SU-DHL-6 (cell line): Measurements from ENCODE around the gene PPM1M.
A peak's percentile ranks its signal among the peaks of the same experiment; 100 is the strongest.
"Not testable (repeated sequence)": the region's sequence is repeated elsewhere in the genome, so short reads cannot be mapped to it uniquely, and the experiment has no call there.

Experiments
- H2AFZ ChIP-seq: fragments of 200-600 bp; sonication (generic); 2 replicates; pipeline ENCODE4 v1.6.1; 2014; ENCODE audit warnings: low read depth, mild to moderate bottlenecking, moderate library complexity, mixed read lengths, antibody characterized with exemption, low read length; ENCODE audit not compliant: severe bottlenecking
- H3F3A ChIP-seq: fragments of 200-600 bp; shearing (Covaris generic); 2 replicates; pipeline ENCODE4 v1.6.0; 2016; ENCODE audit warnings: antibody characterized with exemption, mild to moderate bottlenecking; ENCODE audit not compliant: insufficient read depth
- H3K27ac ChIP-seq: fragments of 200-600 bp; sonication (generic); 2 replicates; pipeline ENCODE4 v1.5.1; 2016; ENCODE audit warnings: low read depth, mild to moderate bottlenecking, low read length, moderate library complexity, mixed read lengths
- H3K27me3 ChIP-seq: fragments of 200-600 bp; sonication (generic), shearing (Covaris generic); 2 replicates; pipeline ENCODE4 v1.6.0; 2014; ENCODE audit warnings: mild to moderate bottlenecking, low read length
- H3K36me3 ChIP-seq: fragments of 200-600 bp; sonication (generic); 2 replicates; pipeline ENCODE4 v1.6.1; 2014; ENCODE audit warnings: mild to moderate bottlenecking, low read length, mixed read lengths
- H3K4me2 ChIP-seq: fragments of 300-600, 200-600 bp; shearing (Covaris generic), sonication (generic); 2 replicates; pipeline ENCODE4 v1.6.0; 2014; ENCODE audit warnings: low read length, low read depth, mild to moderate bottlenecking; ENCODE audit not compliant: poor library complexity, severe bottlenecking
- H3K4me3 ChIP-seq: fragments of 200-600 bp; sonication (generic); 2 replicates; pipeline ENCODE4 v1.5.1; 2014; ENCODE audit warnings: antibody characterized with exemption, low read length, mild to moderate bottlenecking, mixed read lengths; ENCODE audit not compliant: insufficient read depth, poor library complexity, severe bottlenecking
- H3K79me2 ChIP-seq: fragments of 200-600 bp; sonication (generic); 2 replicates; pipeline ENCODE4 v1.6.1; 2014; ENCODE audit warnings: mild to moderate bottlenecking, low read length, moderate library complexity; ENCODE audit not compliant: insufficient read depth
- H3K9ac ChIP-seq: fragments of 200-600 bp; sonication (generic); 2 replicates; pipeline ENCODE4 v1.7.0; 2014; ENCODE audit warnings: mild to moderate bottlenecking, low read length
- H3K9me2 ChIP-seq: fragments of 200-600 bp; sonication (generic); replicated peaks from 2 replicates; pipeline ENCODE4 v1.6.1; 2014; ENCODE audit warnings: low read length; ENCODE audit not compliant: insufficient read depth
- H3K9me3 ChIP-seq: fragments of 200-600 bp; sonication (generic); 2 replicates; pipeline ENCODE4 v1.6.1; 2014; ENCODE audit warnings: low read length, mixed read lengths; ENCODE audit not compliant: insufficient read depth
- H4K20me1 ChIP-seq: fragments of 200-600 bp; sonication (generic); 2 replicates; pipeline ENCODE4 v1.6.1; 2014; ENCODE audit warnings: low read depth, mild to moderate bottlenecking, antibody characterized with exemption, low read length, moderate library complexity, mixed read lengths
- EZH2phosphoT487 ChIP-seq: fragments of 200-600 bp; sonication (generic), shearing (Covaris generic); conservative IDR thresholded peaks from 2 replicates; pipeline ENCODE4 v1.6.1; 2018; ENCODE audit warnings: mild to moderate bottlenecking, antibody characterized with exemption, low read length, moderate library complexity, mixed read lengths
- TF ChIP-seq, protein P1 (sequence below): fragments of 200-600 bp; sonication (generic); IDR thresholded peaks from one replicate; pipeline ENCODE4 v1.5.1; 2017; ENCODE audit warnings: antibody characterized with exemption, mild to moderate bottlenecking, low read length, moderate library complexity; ENCODE audit not compliant: insufficient read depth, poor library complexity, severe bottlenecking

PPM1M gene

DNA sequence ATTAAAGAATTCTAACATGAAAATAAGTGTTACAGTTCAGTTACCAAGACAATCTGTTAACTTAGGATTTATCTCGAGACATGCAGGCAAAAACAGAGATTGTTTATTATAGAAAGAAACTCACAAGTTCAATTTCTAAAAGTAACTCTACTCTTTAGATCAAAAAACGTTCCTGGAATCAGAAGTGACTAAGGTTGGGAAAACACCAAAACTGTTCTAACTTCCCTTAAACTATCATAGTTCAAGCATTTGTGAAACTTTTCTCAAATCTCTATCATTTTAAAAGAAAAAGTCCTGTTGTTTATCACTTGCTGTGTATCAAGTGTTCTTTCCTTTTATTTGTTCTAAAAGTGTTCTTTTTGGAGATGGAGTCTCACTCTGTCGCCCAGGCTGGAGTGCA, 24.2 kb downstream of the PPM1M start:
- Histone ChIP-seq H3K36me3 (peaks cover 49% of the 10 kb centered on the region), H3K4me2 (no peak overlapping the region)

DNA sequence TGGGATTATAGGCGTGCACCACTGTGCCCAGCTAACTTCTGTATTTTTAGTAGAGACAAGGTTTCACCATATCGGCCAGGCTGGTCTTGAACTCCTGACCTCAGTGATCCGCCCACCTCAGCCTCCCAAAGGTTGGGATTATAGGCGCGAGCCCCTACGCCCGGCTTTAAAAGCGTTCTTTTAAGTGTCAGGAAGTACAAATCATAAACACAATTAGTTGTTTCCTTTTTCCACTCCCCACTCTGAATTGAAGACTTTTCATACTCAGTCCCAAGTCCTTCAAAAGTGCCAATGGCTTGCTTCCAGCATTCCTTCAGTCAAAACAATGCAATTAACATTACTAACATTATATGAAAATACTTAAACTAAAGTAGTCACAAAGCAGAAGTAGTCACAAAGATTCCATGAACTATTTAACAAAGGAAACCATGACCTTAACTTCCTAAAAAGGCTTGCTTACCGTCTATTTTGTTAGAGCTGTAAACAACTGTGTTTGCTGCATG, 24.7 kb downstream of the PPM1M start:
- Histone ChIP-seq H3K9ac (no peak overlapping the region), H3K36me3 (peaks cover 49% of the 10 kb centered on the region), H4K20me1 (peaks cover 29% of the 10 kb centered on the region)

More for the DNA sequence above, 24.2 kb downstream of the PPM1M start:
- H3K27ac ChIP-seq = no peak overlapping the region
- H3K9ac ChIP-seq = no peak overlapping the region
- TF ChIP-seq EZH2phosphoT487 = no peak
- TF ChIP-seq, protein P1, sequence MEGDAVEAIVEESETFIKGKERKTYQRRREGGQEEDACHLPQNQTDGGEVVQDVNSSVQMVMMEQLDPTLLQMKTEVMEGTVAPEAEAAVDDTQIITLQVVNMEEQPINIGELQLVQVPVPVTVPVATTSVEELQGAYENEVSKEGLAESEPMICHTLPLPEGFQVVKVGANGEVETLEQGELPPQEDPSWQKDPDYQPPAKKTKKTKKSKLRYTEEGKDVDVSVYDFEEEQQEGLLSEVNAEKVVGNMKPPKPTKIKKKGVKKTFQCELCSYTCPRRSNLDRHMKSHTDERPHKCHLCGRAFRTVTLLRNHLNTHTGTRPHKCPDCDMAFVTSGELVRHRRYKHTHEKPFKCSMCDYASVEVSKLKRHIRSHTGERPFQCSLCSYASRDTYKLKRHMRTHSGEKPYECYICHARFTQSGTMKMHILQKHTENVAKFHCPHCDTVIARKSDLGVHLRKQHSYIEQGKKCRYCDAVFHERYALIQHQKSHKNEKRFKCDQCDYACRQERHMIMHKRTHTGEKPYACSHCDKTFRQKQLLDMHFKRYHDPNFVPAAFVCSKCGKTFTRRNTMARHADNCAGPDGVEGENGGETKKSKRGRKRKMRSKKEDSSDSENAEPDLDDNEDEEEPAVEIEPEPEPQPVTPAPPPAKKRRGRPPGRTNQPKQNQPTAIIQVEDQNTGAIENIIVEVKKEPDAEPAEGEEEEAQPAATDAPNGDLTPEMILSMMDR = no peak
- H2AFZ ChIP-seq = no peak overlapping the region
- H3K27me3 ChIP-seq = no peaks in the 10 kb centered on the region
- H3F3A ChIP-seq = peaks cover 3% of the 10 kb centered on the region
- no peaks in the 10 kb centered on the region for H3K9me3 ChIP-seq
- peaks cover 26% of the 10 kb centered on the region for H4K20me1 ChIP-seq
- H3K79me2 ChIP-seq = peaks cover 82% of the 10 kb centered on the region
- H3K4me3 ChIP-seq = no peak overlapping the region
- H3K9me2 ChIP-seq = no peaks in the 10 kb centered on the region

GRCh38 chr3:52272172-52272571, 26.6 kb downstream of the PPM1M start:
- Histone ChIP-seq H3K79me2 (peaks cover 99% of the 10 kb centered on the region), H3K36me3 (peaks cover 36% of the 10 kb centered on the region), H3K4me2 (peak overlapping the region; percentile 5), H4K20me1 (peaks cover 43% of the 10 kb centered on the region)
- not testable (repeated sequence) for H3K9me2 ChIP-seq, H2AFZ ChIP-seq, H3F3A ChIP-seq, H3K9me3 ChIP-seq, H3K27me3 ChIP-seq, H3K4me3 ChIP-seq, H3K9ac ChIP-seq, H3K27ac ChIP-seq

More for the DNA sequence above, 24.7 kb downstream of the PPM1M start:
- Histone ChIP-seq H3K4me3 (no peak overlapping the region), H3K9me3 (no peaks in the 10 kb centered on the region), H2AFZ (no peak overlapping the region), H3K27ac (no peak overlapping the region), H3F3A (peaks cover 3% of the 10 kb centered on the region), H3K79me2 (peaks cover 88% of the 10 kb centered on the region), H3K9me2 (no peaks in the 10 kb centered on the region), H3K4me2 (no peak overlapping the region), H3K27me3 (no peaks in the 10 kb centered on the region)
- TF ChIP-seq EZH2phosphoT487 = no peak
- TF ChIP-seq, protein P1 = no peak

DNA sequence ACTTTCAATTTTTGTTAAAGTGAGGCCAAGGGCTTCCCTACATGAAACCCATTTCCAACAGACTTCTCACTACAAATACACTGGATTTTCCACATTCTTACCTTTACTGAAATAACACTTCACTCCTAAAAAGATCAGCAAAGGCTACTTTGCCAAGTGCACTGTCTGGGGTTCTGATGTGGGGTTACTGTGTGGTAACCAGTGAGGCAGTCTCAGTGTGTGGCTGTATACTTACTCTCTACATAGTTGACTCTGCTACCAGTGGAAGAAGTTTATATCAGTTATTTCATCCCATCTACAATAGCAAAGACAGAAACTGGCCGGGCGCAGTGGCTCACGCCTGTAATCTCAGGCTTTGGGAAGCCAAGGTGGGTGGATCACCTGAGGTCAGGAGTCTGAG, 27.3 kb downstream of the PPM1M start:
- Histone ChIP-seq H4K20me1 (peaks cover 44% of the 10 kb centered on the region), H3K4me2 (peak overlapping the region; percentile 5), H3K27ac (no peak overlapping the region), H3K9me2 (no peaks in the 10 kb centered on the region), H2AFZ (no peak overlapping the region), H3K79me2 (peaks cover 100% of the 10 kb centered on the region), H3F3A (no peaks in the 10 kb centered on the region; the same call in 1 of the 2 replicates), H3K9ac (no peak overlapping the region), H3K9me3 (no peaks in the 10 kb centered on the region), H3K4me3 (no peak overlapping the region), H3K27me3 (no peaks in the 10 kb centered on the region), H3K36me3 (peaks cover 29% of the 10 kb centered on the region)
- TF ChIP-seq EZH2phosphoT487 = no peak

DNA sequence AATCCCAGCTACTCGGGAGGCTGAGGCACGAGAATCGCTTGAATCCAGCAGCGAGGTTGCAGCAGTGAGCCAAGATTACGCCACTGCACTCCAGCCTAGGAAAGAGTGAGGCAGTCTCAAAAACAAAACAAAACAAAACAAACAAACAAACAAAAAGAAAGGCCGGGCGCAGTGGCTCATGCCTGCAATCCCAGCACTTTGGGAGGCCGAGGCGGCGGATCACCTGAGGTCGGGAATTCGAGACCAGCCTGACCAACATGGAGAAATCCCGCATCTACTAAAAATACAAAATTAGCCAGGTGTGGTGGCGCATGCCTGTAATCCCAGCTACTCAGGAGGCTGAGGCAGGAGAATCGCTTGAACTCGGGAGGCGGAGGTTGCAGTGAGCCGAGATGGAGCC, 29.2 kb downstream of the PPM1M start:
- H3K4me2 ChIP-seq, H3K9me2 ChIP-seq, H2AFZ ChIP-seq, H3K27ac ChIP-seq, H3K9me3 ChIP-seq, H3K27me3 ChIP-seq, H3F3A ChIP-seq, H3K4me3 ChIP-seq, H3K9ac ChIP-seq: not testable (repeated sequence)
- peaks cover 16% of the 10 kb centered on the region for H3K36me3 ChIP-seq
- peaks cover 44% of the 10 kb centered on the region for H4K20me1 ChIP-seq
- H3K79me2 ChIP-seq = peaks cover 84% of the 10 kb centered on the region
